Thyroid gland (tissue), 4 donors: ENCODE data around the gene TIMM29. TPM values are rescaled to one million over a fixed set of nuclear protein-coding genes. Genes with fewer than 3 reads are reported as not detected.
"Not testable (repeated sequence)": the region's sequence is repeated elsewhere in the genome, so short reads cannot be mapped to it uniquely, and the experiment has no call there.

Experiments
- DNase-seq, 2 donors: peaks; one replicate each; pipeline ENCODE4 v3.0.0-alpha.2; 2019
- H3K27ac ChIP-seq, 3 donors: fragments of 200-600 bp; sonication (generic); 1 replicate in 2 of 3; 2 replicates in 1 of 3; pipeline ENCODE4 v1.5.1; 2016 to 2019; ENCODE audit warnings: mild to moderate bottlenecking in 1 of 3, moderate library complexity in 1 of 3
- H3K27me3 ChIP-seq: fragments of 200-600 bp; sonication (generic); one replicate; pipeline ENCODE4 v1.5.1; 2019
- H3K36me3 ChIP-seq, 2 donors: fragments of 200-600 bp; sonication (generic); one replicate each; pipeline ENCODE4 v1.5.1; 2016 to 2019
- H3K4me1 ChIP-seq, 2 donors: fragments of 200-600 bp; sonication (generic); one replicate each; pipeline ENCODE4 v1.5.1; 2017 to 2019
- H3K4me3 ChIP-seq, 3 donors: fragments of 200-600 bp; sonication (generic); replicated peaks in 1 of 3; 1 replicate in 2 of 3; 2 replicates in 1 of 3; pipeline ENCODE4 v1.5.1; 2016; ENCODE audit warnings: mild to moderate bottlenecking in 1 of 3
- H3K9me3 ChIP-seq: fragments of 200-600 bp; sonication (generic); one replicate; pipeline ENCODE4 v1.5.1; 2017
- CTCF ChIP-seq, 6 experiments: fragments of 200-600 bp in 3 of 6; fragments of 450-650 bp in 3 of 6; sonication (generic) in 3 of 6; IDR thresholded peaks; one replicate each; pipeline ENCODE4 v1.5.1; 2016 to 2019; ENCODE audit warnings: antibody characterized with exemption in 6 of 6, mild to moderate bottlenecking in 2 of 6, inconsistent platforms in 1 of 6, moderate library complexity in 1 of 6
- POLR2A ChIP-seq, 2 donors: fragments of 450-650 bp; IDR thresholded peaks; one replicate each; pipeline ENCODE4 v1.6.1; 2017; ENCODE audit warnings: antibody characterized with exemption in 2 of 2, mild to moderate bottlenecking in 2 of 2, moderate library complexity in 1 of 2
- WGBS, 2 donors: methylation state at CpG; one replicate each; pipeline ENCODE4 v1.1.5; 2017; 5-methylcytosine and 5-hydroxymethylcytosine counted together
- intact Hi-C: fragments of 100-400 bp; cut with DNase I; formaldehyde crosslinking; loops from one replicate; pipeline ENCODE4 v1.15.1; 2023
- total RNA-seq, 4 donors: library from RNA; depleted of rRNA; stranded (reverse); fragments of >200 nt; gene quantifications; one replicate each; pipeline ENCODE4 v1.2.3, GENCODE V29; 2016

TIMM29 gene
- total RNA-seq, 4 donors from 2014 or later: 19.6 to 39.5 (median 33.4) TPM

DNA sequence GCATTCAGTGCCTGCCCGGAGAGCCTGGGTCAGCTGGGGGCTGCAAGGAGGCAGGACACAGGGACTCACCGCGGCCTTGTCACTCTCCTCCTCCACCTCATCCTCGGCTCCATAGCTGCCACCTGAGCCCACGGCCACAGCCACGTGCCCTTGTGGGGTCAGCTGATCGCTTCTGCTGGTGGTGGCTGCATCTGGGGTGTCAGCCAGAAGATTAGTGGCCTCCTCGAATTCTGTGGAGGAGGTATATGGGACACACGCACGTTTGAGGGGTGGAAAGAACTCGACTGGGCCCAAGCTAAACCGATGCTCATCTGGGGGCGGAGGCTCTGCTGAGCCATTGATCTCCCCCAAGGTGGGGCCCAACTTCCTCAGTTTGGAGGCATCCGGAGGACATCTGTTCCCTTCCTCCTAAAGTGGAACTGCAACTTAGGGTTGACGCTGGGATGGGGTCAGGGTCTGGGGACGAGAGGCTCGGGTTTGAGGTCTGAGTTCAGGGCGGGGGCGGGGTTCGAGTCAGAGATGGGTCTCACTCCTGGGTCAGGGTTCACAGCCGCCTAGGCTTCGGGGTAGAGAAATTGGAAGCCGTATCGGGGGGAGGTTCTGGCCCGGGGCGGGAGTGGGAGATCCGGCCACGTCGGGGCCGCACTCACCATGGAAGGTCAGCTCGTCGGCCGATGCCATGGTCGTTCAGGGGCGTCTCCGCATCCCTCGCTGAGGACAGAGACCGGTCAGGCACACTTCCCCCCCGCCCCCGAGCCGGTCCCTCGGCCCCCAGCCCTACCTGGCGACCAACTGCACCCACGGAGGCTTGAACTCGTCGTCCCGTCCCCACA lies 665 bp upstream of the TIMM29 start:
- Histone ChIP-seq H3K4me1 (peaks cover 15 to 19% of the 10 kb centered on the region in 2 donors), H3K9me3 (no peaks in the 10 kb centered on the region), H3K36me3 (peaks cover 15 to 17% of the 10 kb centered on the region in 2 donors), H3K27ac (peak overlapping the region; percentile 64 to 75 (median 74)), H3K4me3 (peak overlapping the region; percentile 63 to 94 (median 70)), H3K27me3 (no peaks in the 10 kb centered on the region)
- DNase-seq: peak; percentile 10 to 19
- WGBS, 2 donors: 1 to 4% methylated on average over 23 to 24 of the region's 47 CpGs
- intact Hi-C loops: loop anchor here (10.0 kb wide), 1 partner anchor 53 kb away; the partner anchor contains the start of gene CARM1
- TF ChIP-seq CTCF (IDR thresholded peaks at IDR 0.05) (no peak), POLR2A (IDR thresholded peaks at IDR 0.05) (no peak)

DNA sequence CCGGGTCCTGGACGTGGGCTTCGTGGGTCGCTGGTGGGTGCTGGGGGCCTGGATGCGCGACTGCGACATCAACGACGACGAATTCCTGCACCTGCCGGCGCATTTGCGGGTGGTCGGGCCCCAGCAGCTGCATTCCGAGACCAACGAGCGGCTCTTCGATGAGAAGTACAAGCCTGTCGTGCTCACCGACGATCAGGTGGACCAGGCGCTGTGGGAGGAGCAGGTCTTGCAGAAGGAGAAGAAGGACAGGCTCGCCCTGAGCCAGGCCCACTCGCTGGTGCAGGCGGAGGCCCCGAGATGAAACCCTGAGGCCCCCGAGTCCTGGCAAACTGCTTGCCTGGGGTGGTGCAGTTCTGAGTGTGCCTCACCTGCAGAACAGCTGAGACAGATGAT lies 787 bp downstream of the TIMM29 start:
- 7 to 23% methylated on average over 5 to 13 of the region's 27 CpGs for WGBS, 2 donors

DNA sequence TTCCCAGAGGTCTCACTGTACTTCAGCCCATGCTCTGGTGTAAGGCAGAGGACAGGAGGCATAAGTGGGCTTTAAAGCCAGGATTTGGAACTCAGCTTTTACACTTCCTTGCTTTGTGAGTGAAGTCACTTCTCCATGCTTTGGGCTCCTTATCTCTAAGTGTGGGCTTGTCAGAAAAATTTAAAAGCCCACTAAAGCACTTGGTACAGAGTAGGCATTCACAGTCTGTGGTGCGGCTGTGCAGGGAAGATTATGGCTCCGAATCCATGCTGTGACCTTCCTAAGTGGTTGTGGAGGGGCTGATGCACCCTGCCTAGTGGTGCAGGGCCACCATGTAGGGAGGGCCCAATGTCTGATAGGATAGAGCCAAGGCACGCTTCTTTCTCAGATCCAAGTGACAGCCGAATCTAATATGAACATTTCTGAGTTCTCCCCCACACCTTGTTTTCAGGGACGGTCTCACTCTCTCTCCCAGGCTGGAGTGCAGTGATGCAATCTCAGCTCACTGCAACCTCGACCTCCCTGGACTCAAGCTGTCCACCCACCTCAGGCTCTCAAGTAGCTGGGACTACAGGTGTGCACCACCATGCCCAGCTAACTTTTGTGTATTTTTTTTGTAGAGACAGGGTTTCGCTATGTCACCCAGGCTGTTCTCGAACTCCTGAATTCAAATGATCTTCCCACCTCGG lies 6.9 kb downstream of the TIMM29 start:
- 85 to 88% methylated on average over 9 of the region's 9 CpGs for WGBS, 2 donors
- H3K4me1 ChIP-seq: peaks cover 0 to 13% of the 10 kb centered on the region in 2 donors
- H3K9me3 ChIP-seq: no peaks in the 10 kb centered on the region
- intact Hi-C loops: no loop called here
- DNase-seq: no peak
- TF ChIP-seq CTCF (IDR thresholded peaks at IDR 0.05) (no peak), POLR2A (IDR thresholded peaks at IDR 0.05) (no peak)
- H3K4me3 ChIP-seq: no peak overlapping the region
- no peak overlapping the region for H3K27ac ChIP-seq
- H3K36me3 ChIP-seq: peaks cover 4 to 5% of the 10 kb centered on the region in 2 donors
- no peaks in the 10 kb centered on the region for H3K27me3 ChIP-seq

More for the DNA sequence above, 787 bp downstream of the TIMM29 start:
- H3K27ac ChIP-seq: peak overlapping the region in 2 of 3 donors; percentile 74 to 75
- H3K27me3 ChIP-seq: no peaks in the 10 kb centered on the region
- peaks cover 4 to 5% of the 10 kb centered on the region in 2 donors for H3K36me3 ChIP-seq
- no peak for DNase-seq
- intact Hi-C loops: loop anchor here (10.0 kb wide), 1 partner anchor 55 kb away; the partner anchor contains the start of gene CARM1
- no peak for TF ChIP-seq CTCF (IDR thresholded peaks at IDR 0.05)
- TF ChIP-seq POLR2A (IDR thresholded peaks at IDR 0.05): no peak
- peak overlapping the region; percentile 71 to 95 (median 94) for H3K4me3 ChIP-seq
- no peaks in the 10 kb centered on the region for H3K9me3 ChIP-seq
- peaks cover 15 to 19% of the 10 kb centered on the region in 2 donors for H3K4me1 ChIP-seq

DNA sequence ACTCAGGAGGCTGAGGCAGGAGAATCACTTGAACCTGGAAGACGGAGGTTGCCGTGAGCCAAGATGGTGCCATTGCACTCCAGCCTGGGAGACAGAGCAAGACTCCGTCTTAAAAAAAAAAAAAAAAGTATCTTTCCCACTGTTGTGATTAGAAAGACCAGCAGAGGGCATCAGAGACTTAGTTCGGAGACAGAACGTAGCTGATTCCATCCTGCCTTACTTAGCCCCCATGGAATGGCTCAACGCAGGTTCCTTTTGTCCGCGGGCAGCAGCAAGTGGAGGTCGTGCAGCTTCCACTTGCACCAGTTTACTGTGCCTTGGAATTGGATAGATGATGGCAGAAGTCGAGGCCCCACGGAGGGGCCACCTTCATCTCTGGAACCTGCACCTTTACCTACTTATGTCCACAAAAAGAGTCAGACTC lies 8.1 kb downstream of the TIMM29 start:
- intact Hi-C loops: no loop called here
- no peaks in the 10 kb centered on the region for H3K9me3 ChIP-seq
- H3K27ac ChIP-seq: no peak overlapping the region
- DNase-seq: peak; percentile 34 to 47
- peaks cover 0 to 13% of the 10 kb centered on the region in 2 donors for H3K4me1 ChIP-seq
- no peaks in the 10 kb centered on the region for H3K27me3 ChIP-seq
- no peak for TF ChIP-seq POLR2A (IDR thresholded peaks at IDR 0.05)
- TF ChIP-seq CTCF (IDR thresholded peaks at IDR 0.05): peak in 5 of 6 experiments; percentile 27 to 89 (median 68)
- H3K36me3 ChIP-seq: peaks cover 2 to 5% of the 10 kb centered on the region in 2 donors
- H3K4me3 ChIP-seq: no peak overlapping the region
- WGBS, 2 donors: 2 to 6% methylated on average over 11 of the region's 11 CpGs

- H3K36me3 ChIP-seq, H3K27ac ChIP-seq, H3K27me3 ChIP-seq, H3K4me3 ChIP-seq, intact Hi-C loops, H3K9me3 ChIP-seq, DNase-seq: not testable (repeated sequence)
- H3K4me1 ChIP-seq: peaks cover 0 to 13% of the 10 kb centered on the region in 2 donors
- WGBS, 2 donors: 82 to 88% methylated on average over 14 of the region's 14 CpGs
Measured at GRCh38 chr19:10941649-10942048, 13.0 kb downstream of the TIMM29 start.

DNA sequence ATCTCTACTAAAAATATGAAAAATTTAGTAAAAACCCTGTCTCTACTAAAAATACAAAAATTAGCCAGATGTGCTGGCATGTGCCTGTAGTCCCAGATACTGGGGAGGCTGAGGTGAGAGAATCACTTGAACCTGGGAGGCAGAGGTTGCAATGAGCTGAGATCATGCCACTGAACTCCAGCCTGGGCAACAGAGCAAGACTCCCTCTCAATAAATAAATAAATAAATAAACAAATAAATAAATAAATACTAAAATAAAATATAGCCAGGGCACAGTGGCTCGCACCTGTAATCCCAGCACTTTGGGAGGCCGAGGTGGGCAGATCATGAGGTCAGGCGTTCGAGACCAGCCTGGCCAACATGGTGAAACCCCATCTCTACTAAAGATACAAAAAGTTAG lies 14.8 kb downstream of the TIMM29 start:
- H3K27ac ChIP-seq, H3K9me3 ChIP-seq, H3K27me3 ChIP-seq, intact Hi-C loops, DNase-seq, H3K36me3 ChIP-seq, H3K4me3 ChIP-seq, H3K4me1 ChIP-seq: not testable (repeated sequence)
- 86 to 89% methylated on average over 4 of the region's 4 CpGs for WGBS, 2 donors
